HG02870 (cell line): ENCODE measurements around the gene MXRA8.

Source experiments
- ATAC-seq: cut with Tn5 transposase; IDR thresholded peaks from one replicate; pipeline ENCODE4 v1.9.1; 2021; ENCODE audit warnings: mild to moderate bottlenecking, moderate library complexity; ENCODE audit not compliant: unreplicated experiment

Gene MXRA8

DNA sequence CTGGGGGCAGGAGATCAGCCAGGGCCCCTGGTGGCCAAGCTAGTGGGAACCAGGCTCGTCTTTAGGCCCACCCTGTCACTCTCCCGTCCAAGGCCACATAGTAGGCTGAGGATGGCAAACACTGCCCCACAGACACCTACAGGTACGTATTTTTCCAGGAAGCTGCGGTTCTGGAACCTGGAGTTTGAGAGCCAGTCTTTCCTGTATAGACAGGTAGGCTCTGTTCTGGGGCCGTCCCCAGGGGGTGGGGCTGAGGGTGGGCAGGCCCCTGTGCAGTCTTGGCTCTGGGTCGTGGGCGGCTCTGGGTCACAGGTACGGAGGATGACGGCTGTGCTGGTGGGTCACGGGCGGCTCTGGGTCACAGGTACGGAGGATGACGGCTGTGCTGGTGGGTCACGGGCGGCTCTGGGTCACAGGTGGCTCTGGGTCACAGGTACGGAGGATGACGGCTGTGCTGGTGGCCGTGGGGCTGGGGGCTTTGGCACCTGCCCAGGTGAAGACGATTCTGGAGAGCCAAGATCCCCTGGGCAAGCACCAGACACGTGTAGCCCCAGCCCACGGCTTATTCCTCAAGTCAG lies 47.8 kb downstream of the MXRA8 start:
- ATAC-seq: no peak

DNA sequence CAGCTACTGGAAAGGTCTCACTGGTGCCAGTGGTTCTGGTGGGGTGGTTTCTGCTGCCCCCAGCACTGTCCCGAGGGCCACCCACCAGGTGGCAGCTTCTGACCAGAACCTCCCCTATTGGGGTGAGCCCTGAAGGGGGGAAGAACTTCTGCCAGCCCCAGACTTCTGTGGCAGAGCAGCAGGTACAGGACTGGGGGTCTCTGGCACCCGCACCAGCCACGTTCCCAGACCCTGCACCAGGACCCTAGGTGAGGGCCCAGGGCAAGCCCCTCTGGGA lies 48.3 kb downstream of the MXRA8 start:
- no peak for ATAC-seq

DNA sequence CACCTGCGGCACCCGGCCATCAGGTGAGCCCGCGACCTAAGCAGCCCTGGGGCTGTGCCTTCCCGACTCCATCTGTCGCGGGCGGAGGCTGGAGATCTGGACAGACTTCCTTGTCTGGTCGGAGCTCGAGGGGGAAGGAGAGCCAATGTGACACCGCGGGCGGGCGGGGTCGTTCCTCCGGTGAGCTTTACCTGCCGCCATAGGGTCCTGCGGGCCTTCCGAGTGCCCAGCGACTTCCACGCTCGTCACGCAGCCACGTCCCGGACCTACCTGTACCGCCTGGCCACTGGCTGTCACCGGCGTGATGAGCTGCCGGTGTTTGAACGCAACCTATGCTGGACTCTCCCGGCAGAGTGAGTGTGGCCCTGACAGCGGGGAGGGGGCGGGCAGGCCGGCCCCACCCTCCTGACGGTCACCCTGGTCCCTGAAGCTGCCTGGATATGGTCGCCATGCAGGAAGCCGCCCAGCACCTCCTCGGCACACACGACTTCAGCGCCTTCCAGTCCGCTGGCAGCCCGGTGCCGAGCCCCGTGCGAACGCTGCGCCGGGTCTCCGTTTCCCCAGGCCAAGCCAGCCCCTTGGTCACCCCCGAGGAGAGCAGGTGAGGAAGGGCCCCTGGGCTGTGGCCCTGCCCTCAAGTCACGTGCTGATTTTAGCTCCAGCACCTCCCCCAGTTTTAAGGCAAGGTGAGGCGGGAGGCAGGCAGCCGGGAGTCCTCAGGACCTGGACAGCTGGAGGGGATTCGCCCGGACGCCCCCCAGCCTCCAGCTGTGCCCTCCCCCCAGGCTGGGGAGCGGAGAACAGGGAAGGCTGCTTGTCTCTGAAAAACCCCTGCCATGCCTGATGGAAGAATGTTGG lies 48.9 kb downstream of the MXRA8 start:
- no peak for ATAC-seq

DNA sequence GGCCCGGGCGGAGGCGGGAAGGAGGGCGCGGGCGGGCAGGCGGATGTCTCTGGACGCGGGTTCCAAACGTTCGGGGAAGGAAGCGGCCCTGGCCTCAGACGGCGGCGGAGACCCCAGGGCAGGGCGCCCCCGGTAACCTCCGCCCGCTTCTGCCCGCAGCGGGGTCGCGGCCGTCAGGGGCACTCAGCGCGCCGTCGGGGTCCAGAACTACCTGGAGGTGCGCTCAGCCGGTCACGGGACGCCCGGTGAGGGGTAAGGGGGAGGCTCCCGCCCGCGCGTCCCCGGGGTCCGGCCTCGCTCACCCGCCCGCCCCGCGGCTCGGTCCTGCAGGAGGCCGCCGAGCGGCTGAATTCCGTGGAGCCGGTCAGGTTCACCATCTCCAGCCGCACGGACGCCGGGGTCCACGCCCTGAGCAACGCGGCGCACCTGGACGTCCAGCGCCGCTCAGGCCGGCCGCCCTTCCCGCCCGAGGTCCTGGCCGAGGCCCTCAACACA lies 49.6 kb downstream of the MXRA8 start:
- peak; percentile 3 for ATAC-seq

DNA sequence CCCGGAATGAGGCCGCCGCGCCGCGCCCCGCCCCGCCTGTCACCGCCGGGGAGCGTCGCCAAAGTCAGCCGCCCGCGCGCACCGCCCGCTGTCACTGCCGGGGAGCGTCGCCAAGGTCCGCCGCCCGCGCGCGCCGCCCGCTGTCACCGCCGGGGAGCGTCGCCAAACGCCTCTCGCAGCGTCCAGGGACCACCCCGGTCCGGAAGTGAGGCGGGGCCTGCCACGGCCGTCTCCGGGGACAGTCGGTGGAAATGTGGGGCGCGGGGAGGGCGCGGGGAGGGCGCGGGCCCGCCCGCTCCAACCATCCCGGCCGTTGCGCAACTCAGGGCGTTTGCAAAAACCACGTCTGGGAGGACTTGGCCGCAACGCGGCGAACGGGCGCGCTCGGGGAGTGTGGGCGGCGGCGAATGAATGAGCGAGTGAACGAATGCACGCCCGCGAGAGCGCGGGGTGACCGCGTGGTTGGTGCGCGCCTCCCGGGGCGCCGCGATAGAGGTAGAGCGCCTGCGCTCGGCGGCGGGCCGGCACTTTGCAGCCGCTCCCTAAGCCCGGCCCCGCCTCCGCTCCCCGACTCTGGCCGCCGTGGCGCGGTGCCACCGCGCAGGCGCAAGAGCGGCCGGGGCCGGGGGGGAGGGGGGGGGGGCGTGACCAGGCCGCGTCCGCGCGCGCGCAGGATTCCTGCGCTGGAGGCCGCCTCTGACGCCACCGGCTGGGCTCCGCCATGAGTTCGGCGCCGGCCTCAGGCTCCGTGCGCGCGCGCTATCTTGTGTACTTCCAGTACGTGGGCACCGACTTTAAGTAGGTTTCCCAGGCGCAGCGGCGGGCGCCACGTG lies 50.2 kb downstream of the MXRA8 start, which contains the start of the genes ACAP3 and PUSL1:
Gene ACAP3 (minus strand): TSS at position 8 of the 833 bp plus-strand sequence. CDS start 115 bp downstream, outside the sequence.
Gene PUSL1 (plus strand): TSS at position 675 of the 833 bp plus-strand sequence. CDS start 47 bp downstream, at position 722.
- ATAC-seq: peak; percentile 62

DNA sequence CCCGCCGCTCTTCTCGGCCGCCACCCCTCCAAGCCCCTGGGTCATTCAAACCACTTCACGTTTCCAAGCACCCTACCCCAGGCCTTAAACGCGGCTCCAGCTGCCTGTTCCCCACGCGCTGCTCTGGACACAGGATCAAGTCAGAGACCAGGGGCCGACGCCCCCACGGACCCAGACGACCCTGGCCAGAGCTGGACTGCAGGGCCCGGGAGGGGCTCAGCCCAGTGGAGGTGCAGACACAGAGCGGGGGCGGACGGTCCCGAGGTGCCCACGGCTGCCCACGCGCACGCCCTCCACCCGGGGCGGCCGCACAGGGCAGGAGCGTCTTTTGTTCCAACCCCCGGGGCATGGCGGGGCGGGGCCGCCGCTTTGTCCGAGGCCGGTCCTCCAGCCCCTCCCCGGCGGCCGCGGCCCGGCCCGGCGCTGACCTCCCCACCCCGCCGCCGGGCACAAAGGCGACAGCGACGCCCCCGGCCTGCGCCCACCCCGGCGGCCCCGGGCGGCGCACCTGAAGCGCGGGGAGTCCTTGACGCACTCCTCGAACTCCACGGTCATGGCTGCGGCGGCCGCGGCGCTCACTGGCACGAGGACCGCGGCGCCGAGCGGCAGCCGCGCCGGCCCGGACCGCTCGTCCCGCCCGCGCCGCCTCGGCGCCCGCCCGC lies 51.0 kb downstream of the MXRA8 start:
- no peak for ATAC-seq

DNA sequence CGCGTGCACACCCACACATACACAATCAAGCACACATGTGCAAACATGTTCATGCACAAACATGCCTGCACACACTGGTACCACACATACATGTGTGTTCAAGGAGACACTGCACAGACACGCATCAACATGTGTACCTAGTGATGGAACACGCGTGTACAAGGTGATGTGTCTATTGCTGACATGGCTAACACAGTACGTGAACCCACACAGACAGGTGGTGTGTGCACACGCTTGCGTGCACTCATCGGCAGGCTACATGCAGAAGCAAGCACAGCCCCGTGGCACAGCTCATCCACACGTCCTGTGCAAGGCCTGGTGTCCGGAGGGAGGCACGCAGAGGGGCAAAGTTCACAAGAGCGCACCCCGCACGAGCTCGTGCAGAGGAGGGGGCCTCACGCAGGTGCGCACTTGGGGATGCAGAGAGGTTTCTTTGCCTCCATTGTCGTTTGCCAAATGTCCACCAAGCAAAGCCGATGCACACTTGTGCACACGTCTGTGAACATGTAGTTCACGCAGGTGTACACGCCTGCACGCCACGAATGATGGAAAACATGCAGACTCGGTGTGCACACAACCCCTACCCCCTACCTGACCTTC lies 51.6 kb downstream of the MXRA8 start:
- ATAC-seq: no peak

DNA sequence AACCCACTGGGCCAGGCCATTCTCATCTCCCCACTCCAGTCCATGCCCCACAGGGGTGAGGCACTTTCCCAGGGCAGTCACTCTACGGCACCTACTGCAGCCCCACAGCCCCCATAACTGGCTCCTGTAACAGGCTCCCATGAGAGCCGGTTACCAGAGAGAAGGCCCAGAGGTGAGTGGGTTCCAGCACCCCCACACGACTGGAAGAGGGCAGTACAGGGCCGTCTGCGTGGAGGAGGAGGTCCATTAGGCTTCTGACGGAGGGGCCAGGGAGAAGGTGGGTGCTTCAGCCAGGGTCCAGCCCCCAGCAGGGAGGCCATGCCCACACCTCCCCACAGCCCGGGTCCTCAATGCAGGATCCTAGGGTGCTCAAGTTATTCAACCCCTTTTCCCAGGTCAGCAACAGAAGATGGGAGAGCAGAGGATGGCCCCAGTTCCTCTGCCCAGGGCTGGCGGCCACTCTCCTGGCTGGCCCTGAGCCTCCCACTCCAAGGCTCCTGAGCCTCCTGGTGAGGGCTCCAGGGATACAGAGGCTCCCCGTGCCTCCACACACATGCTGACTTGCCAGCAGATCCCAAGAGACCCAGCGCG lies 52.2 kb downstream of the MXRA8 start:
- no peak for ATAC-seq

DNA sequence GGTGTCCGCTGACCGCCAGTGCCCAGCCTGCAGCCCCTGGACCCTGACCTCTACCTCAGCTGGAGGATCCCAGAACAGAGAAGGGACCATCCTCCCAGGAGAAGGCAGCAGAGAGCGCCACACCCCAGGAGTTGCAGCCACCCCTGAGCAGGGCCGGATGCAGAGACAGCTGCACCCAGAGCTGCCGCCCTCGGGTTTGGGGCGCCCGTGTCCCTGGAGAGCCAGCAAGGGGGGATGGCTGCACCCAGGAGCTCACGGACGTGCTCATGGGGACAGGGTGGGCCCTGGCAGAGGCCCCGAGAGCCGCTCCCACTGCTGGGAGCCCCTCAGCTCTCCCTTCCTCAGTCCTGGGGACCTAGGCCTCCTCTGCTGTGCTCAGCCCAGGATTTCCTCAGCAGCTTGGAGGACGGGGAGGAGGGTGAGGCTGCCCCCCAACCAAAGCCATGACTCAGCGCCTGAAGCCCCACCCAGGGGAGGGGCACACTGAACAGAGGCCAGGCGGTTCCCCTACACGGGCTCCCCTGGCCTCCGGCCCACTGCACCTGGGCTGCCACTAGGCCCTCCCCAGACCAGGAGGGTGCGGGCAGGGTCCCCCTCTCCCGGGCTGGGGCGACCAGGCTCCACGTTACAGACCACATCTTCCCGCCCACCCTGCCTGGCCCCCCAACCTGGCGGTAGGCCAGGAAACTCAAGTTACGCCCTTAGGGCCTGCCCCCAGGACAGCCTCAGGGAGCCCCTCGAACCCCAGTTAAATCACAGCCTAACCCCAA lies 52.9 kb downstream of the MXRA8 start:
- no peak for ATAC-seq

DNA sequence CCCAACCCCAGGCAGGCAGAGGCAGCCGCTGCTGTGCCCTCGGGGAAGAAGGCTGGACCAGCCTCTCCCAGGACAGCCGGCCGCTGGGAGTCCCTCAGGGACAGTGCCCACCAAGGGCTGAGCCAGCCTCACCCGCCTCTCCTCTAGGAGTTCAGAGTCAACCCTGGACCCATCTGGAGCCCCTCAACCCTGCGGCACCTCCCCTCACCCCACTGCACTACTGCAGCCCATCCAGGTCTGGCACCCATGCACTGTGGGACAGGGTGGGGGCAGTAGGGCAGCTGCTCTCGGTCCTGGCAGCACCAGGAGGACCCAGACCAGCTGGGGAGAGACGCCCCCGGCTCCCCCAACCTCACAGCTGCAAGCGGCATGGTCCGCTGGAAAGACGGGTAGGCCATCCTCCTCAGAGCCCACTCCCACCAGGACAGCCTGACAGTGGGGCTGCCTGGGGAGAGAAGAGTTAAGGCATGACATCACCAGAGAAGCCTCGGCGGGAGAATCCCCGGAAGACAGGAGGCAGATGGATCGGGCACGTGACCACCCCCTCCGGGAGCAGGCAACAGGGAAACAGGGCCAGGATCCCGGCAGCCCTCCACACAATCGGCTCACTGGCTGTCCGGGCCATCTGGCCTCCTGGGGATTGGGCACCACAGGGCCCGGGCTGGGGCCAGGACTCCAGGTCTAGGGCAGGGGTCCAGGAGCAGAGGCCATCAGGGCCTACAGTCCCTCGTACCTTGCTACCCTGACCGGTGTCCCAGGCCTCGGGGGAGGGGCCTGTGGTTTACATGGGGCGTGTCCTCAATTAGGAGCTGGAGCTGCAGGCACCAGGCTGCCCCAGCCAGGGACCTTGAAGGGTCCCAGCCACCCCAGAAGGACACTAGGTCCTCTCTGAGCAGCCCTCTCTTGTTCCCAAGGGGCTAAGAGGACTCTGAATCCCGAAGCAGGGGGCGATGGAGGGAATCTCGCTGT lies 53.7 kb downstream of the MXRA8 start:
- ATAC-seq: no peak

DNA sequence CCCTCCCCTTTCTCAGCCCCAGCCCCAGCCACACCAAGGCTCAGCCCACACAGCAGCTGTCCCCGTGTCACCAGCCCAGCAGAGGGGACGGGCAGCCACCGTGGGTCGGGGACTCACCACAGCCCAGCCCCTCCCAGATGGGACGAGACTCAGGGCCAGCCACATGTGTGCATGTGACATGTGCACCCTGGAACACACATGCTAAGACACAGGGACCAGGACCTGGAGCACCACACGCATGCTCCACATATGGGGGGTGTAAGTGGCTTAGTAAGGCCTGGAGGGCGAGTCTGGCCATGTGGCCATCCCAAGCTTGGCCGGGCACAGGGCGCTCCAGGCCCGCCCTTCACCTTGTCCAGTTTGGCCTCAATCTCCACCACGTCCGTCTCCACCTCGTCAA lies 54.6 kb downstream of the MXRA8 start:
- no peak for ATAC-seq

DNA sequence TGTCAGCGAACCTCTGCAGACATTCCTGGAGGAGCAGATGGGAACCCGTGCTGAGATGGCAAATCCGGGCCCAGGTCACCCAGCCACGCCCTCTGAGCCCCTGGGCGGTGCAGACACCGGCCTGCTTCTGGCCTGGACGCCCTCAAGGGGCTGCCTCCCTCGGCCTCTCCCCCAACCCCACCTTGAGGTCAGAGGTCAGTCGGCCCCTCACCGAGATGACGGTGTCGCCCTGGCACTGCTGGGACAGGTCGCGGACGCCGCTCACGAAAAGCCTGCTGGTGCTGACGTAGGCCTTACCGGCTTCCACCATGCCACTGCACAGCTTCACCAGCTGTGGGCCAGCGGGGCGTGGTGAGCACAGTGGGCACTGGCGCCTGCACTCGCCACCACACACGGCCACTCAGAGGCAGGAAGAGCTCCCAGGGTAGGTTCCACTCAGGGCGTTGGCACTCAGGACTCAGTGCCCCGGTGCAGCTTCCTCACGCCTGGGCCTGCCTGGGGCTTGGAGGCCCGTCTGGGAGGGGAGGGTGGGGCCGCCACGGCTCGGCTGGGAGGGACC lies 55.3 kb downstream of the MXRA8 start:
- ATAC-seq: no peak
